Measurements from ENCODE around the gene CCL18.

GRCh38 chr17:36094746-36095145 lies 30.7 kb downstream of the CCL18 start:
- TF ChIP-seq CTCF (IDR thresholded peaks at IDR 0.05; ENCODE audit: poor library complexity, severe bottlenecking), result no peak
- TF ChIP-seq TAF1 (IDR thresholded peaks at IDR 0.05; ENCODE audit: low read depth), result no peak
- TF ChIP-seq EP300 (conservative IDR thresholded peaks at IDR 0.05; ENCODE audit: poor library complexity, severe bottlenecking), result no peak
- TF ChIP-seq MXI1 (conservative IDR thresholded peaks at IDR 0.05; ENCODE audit: poor library complexity, severe bottlenecking), result no peak
- TF ChIP-seq POLR2AphosphoS5 (IDR thresholded peaks at IDR 0.05), result no peak
- TF ChIP-seq RAD21 (conservative IDR thresholded peaks at IDR 0.05), result no peak
- TF ChIP-seq EZH2 (IDR thresholded peaks at IDR 0.05; ENCODE audit: borderline replicate concordance, insufficient read depth, low read length, poor library complexity, severe bottlenecking), result no peak
- no peak for TF ChIP-seq REST (IDR thresholded peaks at IDR 0.05; ENCODE audit: borderline replicate concordance)
- no peak for TF ChIP-seq SMC3 (conservative IDR thresholded peaks at IDR 0.05; ENCODE audit: poor library complexity)
